ENCODE results near the gene CDH4. TPM values are rescaled to one million over a fixed set of nuclear protein-coding genes. Genes with fewer than 3 reads are reported as not detected.

CDH4 gene
- total RNA-seq, 2 donors from 2014 or later = not detected

- Histone ChIP-seq H3K9me3 (no peaks in the 10 kb centered on the region), H3K36me3 (no peaks in the 10 kb centered on the region), H3K4me3 (no peak overlapping the region), H3K4me1 (ENCODE audit: control insufficient read depth in 1 of 2, low read depth in 2 of 2) (no peaks in the 10 kb centered on the region), H3K27me3 (replicated peaks; ENCODE audit: insufficient read depth) (no peaks in the 10 kb centered on the region), H3K27ac (no peak overlapping the region)
- no peak for TF ChIP-seq CTCF (IDR thresholded peaks at IDR 0.05)
- DNase-seq (ENCODE audit: low spot score) (no peak), ATAC-seq (ENCODE audit: insufficient number of reproducible peaks, low FRiP score, low read depth) (no peak)
Measured at GRCh38 chr20:61538183-61538942, 286.3 kb downstream of the CDH4 start.

- no peaks in the 10 kb centered on the region for H3K27me3 ChIP-seq (replicated peaks; ENCODE audit: insufficient read depth)
- no peak for TF ChIP-seq CTCF (IDR thresholded peaks at IDR 0.05)
- H3K4me1 ChIP-seq (ENCODE audit: control insufficient read depth in 1 of 2, low read depth in 2 of 2) = no peaks in the 10 kb centered on the region
- DNase-seq (ENCODE audit: low spot score) (no peak), ATAC-seq (ENCODE audit: insufficient number of reproducible peaks, low FRiP score, low read depth) (no peak)
- no peak overlapping the region for H3K4me3 ChIP-seq
- no peaks in the 10 kb centered on the region for H3K9me3 ChIP-seq
- H3K36me3 ChIP-seq = no peaks in the 10 kb centered on the region
- H3K27ac ChIP-seq = no peak overlapping the region
Measured at GRCh38 chr20:61538943-61539265, 286.8 kb downstream of the CDH4 start.

- H3K27me3 ChIP-seq (replicated peaks; ENCODE audit: insufficient read depth) = no peaks in the 10 kb centered on the region
- no peak for TF ChIP-seq CTCF (IDR thresholded peaks at IDR 0.05)
- H3K4me3 ChIP-seq = no peak overlapping the region
- H3K36me3 ChIP-seq = no peaks in the 10 kb centered on the region
- ATAC-seq (ENCODE audit: insufficient number of reproducible peaks, low FRiP score, low read depth) (no peak), DNase-seq (ENCODE audit: low spot score) (no peak)
- H3K9me3 ChIP-seq = no peaks in the 10 kb centered on the region
- no peaks in the 10 kb centered on the region for H3K4me1 ChIP-seq (ENCODE audit: control insufficient read depth in 1 of 2, low read depth in 2 of 2)
- no peak overlapping the region for H3K27ac ChIP-seq
Measured at GRCh38 chr20:61539706-61540360, 287.8 kb downstream of the CDH4 start.

- no peak overlapping the region for H3K4me3 ChIP-seq
- TF ChIP-seq CTCF (IDR thresholded peaks at IDR 0.05) = no peak
- no peaks in the 10 kb centered on the region for H3K4me1 ChIP-seq (ENCODE audit: control insufficient read depth in 1 of 2, low read depth in 2 of 2)
- H3K27me3 ChIP-seq (replicated peaks; ENCODE audit: insufficient read depth) = no peaks in the 10 kb centered on the region
- H3K36me3 ChIP-seq = no peaks in the 10 kb centered on the region
- H3K9me3 ChIP-seq = no peaks in the 10 kb centered on the region
- ATAC-seq (ENCODE audit: insufficient number of reproducible peaks, low FRiP score, low read depth) (no peak), DNase-seq (ENCODE audit: low spot score) (no peak)
- H3K27ac ChIP-seq = no peak overlapping the region
Measured at GRCh38 chr20:61541537-61541936, 289.5 kb downstream of the CDH4 start.

- TF ChIP-seq CTCF (IDR thresholded peaks at IDR 0.05) = no peak
- no peak overlapping the region for H3K4me3 ChIP-seq
- no peaks in the 10 kb centered on the region for H3K36me3 ChIP-seq
- no peaks in the 10 kb centered on the region for H3K4me1 ChIP-seq (ENCODE audit: control insufficient read depth in 1 of 2, low read depth in 2 of 2)
- H3K27ac ChIP-seq = no peak overlapping the region
- DNase-seq (ENCODE audit: low spot score) = no peak
- no peaks in the 10 kb centered on the region for H3K9me3 ChIP-seq
- no peaks in the 10 kb centered on the region for H3K27me3 ChIP-seq (replicated peaks; ENCODE audit: insufficient read depth)
- ATAC-seq (ENCODE audit: insufficient number of reproducible peaks, low FRiP score, low read depth) = no peak
Measured at GRCh38 chr20:61543086-61543485, 291.0 kb downstream of the CDH4 start.
